CD4-positive, alpha-beta T cell treated with Interleukin-21 for 1 hour (primary cell): ENCODE data around the gene KLK1.

Experiments
- DNase-seq: peaks from one replicate; pipeline ENCODE4 v3.0.0-alpha.2; 2020

KLK1 gene

DNA sequence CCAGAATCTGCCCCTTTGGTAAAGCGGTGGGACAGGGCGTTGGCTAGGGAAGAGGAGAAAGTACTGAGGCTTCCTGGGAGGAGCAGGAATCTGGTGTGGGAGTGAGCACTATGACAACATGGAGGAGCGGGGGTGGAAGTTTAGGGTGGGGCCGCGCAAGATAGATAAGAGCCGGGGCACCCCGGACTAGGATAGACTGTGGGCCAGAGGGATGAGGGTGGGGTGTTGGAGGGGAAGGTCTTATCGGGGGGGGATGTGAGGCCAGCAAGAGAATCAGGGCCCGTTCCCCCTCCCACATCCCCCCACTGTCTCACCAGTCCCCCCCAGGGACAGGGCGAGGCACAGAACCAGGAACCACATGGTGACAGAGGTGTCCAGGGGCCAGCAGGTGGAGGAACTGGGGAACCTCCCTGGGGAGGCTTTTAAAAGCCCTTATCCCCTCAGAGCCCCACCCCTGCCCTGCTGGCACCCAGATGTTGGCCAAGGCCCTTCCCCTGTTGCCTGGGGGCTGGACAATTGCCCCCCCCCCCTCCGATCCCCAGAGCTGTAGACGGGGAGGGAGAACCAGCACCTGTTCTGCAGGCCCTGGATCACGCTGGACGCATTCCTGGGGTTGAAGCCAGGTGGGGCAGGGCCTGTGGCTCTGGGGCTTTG lies at the start of gene KLK1:
Gene KLK1 (minus strand): TSS at position 399 of the 654 bp plus-strand sequence. CDS start 39 bp downstream, at position 360.
- no peak for DNase-seq

GRCh38 chr19:50873056-50873455 lies 49.5 kb upstream of the KLK1 start, which contains the start of gene KLK2:
Gene KLK2 (plus strand): TSS chr19:50873439. CDS start chr19:50873474, 35 bp downstream.
- DNase-seq = no peak

GRCh38 chr19:50870417-50871089 lies 47.0 kb upstream of the KLK1 start:
- DNase-seq = no peak

DNA sequence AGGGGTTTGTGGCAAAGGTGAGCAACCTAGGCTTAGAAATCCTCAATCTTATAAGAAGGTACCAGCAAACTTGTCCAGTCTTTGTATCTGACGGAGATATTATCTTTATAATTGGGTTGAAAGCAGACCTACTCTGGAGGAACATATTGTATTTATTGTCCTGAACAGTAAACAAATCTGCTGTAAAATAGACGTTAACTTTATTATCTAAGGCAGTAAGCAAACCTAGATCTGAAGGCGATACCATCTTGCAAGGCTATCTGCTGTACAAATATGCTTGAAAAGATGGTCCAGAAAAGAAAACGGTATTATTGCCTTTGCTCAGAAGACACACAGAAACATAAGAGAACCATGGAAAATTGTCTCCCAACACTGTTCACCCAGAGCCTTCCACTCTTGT lies 45.9 kb upstream of the KLK1 start:
- no peak for DNase-seq

- no peak for DNase-seq
Observed at GRCh38 chr19:50861496-50862286, 38.1 kb upstream of the KLK1 start.

DNA sequence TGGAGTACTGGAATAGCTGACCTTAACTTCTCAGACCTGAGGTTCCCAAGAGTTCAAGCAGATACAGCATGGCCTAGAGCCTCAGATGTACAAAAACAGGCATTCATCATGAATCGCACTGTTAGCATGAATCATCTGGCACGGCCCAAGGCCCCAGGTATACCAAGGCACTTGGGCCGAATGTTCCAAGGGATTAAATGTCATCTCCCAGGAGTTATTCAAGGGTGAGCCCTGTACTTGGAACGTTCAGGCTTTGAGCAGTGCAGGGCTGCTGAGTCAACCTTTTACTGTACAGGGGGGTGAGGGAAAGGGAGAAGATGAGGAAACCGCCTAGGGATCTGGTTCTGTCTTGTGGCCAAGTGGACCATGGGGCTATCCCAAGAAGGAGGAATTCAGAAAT lies 37.4 kb upstream of the KLK1 start:
- no peak for DNase-seq

GRCh38 chr19:50859849-50860248 lies 36.3 kb upstream of the KLK1 start:
- DNase-seq = no peak

DNA sequence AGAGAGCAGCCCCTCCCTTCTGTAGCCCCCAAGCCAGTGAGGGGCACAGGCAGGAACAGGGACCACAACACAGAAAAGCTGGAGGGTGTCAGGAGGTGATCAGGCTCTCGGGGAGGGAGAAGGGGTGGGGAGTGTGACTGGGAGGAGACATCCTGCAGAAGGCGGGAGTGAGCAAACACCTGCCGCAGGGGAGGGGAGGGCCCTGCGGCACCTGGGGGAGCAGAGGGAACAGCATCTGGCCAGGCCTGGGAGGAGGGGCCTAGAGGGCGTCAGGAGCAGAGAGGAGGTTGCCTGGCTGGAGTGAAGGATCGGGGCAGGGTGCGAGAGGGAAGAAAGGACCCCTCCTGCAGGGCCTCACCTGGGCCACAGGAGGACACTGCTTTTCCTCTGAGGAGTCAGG lies 35.3 kb upstream of the KLK1 start:
- DNase-seq = no peak

DNA sequence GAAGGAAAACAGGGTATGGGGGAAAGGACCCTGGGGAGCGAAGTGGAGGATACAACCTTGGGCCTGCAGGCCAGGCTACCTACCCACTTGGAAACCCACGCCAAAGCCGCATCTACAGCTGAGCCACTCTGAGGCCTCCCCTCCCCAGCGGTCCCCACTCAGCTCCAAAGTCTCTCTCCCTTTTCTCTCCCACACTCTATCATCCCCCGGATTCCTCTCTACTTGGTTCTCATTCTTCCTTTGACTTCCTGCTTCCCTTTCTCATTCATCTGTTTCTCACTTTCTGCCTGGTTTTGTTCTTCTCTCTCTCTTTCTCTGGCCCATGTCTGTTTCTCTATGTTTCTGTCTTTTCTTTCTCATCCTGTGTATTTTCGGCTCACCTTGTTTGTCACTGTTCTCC lies 33.8 kb upstream of the KLK1 start:
- no peak for DNase-seq

- no peak for DNase-seq
Observed at GRCh38 chr19:50854636-50855410, 31.2 kb upstream of the KLK1 start, which contains the start of gene KLK3. Gene KLK3 (plus strand): TSS chr19:50854915. CDS start chr19:50854956, 41 bp downstream.

GRCh38 chr19:50851620-50852019 lies 28.0 kb upstream of the KLK1 start:
- no peak for DNase-seq

GRCh38 chr19:50850738-50851137 lies 27.2 kb upstream of the KLK1 start:
- DNase-seq = no peak

DNA sequence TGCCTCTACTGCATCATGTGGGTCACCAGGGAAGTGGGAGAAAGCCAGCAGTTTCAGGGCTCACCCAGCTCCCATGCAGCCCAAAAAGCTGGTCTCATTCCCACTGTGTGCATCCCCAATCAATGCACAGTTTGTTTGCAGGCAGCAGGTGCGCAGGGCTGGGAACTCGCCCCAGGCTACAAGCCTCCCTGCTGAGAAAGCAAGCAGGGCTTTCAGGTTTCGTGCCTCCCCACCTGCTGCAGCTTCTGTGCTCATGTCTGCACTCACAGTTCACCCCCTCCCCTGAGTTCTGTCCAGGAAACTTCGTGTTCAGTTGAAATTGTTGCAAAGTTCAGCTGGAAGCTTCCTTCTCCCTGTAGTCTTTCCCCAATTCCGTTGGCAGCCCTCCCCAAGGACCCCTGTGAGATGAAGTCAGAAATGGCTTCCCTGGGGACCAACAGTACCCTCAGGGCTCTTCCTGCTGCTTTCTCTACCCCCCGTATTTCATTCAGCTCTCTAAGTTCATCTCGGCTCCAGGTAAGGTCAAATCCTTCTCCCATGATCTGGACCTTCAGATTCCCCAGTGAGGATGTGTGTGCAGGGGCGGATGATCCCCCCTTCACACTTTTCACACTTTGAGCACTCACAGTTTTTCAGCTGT lies 20.8 kb upstream of the KLK1 start:
- DNase-seq = no peak

DNA sequence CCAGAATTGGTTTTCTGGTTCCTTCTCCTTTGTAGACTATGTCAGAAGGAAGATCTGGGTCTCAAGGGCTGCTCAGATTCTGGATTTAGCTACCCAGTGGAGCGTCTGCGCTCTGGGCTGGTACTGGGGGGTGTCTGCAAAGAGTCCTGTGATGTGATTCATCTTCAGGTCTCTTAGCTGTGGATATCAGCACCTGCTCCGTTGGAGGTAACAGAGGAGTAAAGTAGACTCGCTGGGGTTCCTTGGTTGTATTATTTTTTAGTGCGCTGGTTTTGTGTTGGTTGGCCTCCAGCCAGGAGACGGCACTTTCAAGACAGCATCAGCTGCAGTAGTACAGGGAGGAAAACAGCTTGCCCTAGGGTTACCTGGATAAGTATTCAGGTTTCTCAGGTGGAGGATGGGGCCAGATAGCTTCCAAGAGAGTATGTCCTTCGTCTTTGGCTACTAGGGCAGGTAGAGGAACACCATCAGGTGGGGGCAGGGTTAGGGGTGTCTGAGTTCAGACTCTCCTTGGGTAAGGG lies 20.2 kb upstream of the KLK1 start:
- DNase-seq = no peak

DNA sequence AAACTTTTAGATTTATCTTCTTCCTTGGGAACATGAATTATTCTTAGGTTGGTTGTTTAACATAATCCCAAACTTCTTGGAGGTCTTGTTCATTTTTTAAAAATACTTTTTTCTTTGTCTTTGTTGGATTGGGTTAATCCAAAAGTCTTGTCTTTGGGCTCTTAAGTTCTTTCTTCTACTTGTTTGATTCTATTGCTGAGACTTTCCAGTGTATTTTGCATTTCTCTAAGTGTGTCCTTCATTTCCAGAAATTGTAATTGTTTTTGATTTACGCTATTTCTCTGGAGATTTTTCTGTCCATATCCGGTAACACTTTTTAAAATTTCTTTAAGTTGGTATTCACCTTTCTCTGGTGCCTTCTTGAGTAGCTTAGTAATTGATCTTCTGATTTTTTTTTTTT lies 19.6 kb upstream of the KLK1 start:
- DNase-seq = no peak

DNA sequence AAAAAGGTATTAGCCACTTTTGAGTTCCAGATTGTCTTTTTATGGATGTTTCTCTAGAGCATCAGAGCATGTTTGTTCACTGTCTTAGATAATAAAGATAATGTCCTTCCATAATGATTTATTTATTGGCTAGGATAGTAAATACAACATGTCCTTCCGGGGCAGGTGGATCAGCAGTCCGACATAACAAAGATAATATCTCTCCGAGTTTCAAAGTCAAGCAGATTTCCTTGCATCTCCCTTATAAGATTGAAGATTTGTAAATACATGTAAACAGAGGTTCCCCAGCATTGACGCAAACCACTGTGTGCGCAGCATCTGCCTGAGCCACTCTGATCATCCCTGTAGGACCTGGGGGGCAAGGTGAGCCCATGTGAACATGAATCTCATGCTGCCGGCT lies 18.5 kb upstream of the KLK1 start:
- DNase-seq = no peak

DNA sequence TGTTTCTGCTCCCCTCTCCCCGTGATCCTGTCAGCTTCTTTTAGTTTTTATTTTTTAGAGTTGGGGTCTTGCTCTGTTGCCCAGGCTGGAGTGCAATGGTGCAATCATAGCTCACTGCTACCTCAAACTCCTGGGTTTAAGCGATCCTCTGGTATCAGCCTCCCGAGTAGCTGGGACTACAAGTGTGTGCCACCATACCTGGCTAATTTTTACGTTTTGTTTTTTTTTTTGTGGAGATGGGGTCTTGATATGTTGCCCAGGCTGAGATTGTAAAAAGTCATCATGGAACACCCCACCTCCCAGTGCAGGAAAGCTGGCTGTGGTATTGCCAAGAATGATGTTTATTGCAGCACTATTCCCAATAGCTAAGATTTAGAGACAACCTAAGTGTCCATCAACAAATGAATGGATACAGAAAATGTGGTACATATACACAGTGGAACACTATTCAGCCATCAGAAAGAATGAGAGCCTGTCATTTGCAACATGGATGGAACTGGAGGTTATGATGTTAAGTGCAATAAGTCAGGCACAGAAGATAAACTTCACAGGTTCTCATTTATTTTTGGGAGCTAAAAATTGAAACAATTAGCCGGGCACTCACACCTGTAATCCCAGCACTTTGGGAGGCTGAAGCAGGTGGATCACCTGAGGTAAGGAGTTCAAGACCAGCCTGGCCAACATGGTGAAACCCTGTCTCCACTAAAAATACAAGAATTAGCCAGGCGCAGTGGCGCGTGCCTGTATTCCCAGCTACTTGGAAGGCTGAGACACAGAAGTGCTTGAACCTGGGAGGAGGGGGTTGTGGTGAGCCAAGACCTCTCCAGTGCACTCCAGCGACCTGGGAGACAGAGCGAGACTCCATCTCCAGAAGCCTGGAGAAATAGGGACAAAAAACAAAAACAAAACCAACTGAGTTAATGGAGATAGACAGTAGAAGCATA lies 16.4 kb upstream of the KLK1 start:
- no peak for DNase-seq

DNA sequence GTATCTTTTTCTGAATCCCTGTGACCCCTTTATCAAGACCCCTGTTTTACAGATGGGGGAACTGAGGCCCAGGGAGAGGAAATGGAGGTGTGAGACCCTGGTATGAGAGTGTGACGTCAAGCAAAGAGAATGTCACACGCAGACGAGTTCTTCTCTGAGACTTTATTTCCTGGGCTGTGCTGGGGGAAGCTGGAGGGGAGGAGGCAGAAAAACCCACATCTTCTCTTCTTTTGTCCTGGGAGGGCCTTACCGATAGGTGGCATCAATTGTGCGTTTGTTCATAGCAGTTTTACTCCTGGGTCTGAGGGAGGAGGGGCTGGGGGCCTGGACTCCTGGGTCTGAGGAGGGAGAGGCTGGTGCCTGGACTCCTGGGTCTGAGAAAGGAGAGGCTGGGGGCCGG lies 14.7 kb upstream of the KLK1 start:
- no peak for DNase-seq

- DNase-seq = no peak
Observed at GRCh38 chr19:50837300-50837699, 13.7 kb upstream of the KLK1 start.

GRCh38 chr19:50836543-50837195 lies 13.1 kb upstream of the KLK1 start:
- DNase-seq = no peak
